Nephron progenitor cell (in vitro differentiated cells): ENCODE measurements around the gene MACROD2.

Experiments used
- DNase-seq: peaks from one replicate; pipeline ENCODE4 v3.0.0; 2021
- H3K27ac Mint-ChIP-seq: 2 replicates; pipeline ENCODE4 v1.8.0; 2021; ENCODE audit warnings: mild to moderate bottlenecking, moderate library complexity, mixed read lengths
- H3K27me3 Mint-ChIP-seq: 2 replicates; pipeline ENCODE4 v1.8.0; 2021; ENCODE audit warnings: mild to moderate bottlenecking, low read depth, mixed read lengths; ENCODE audit not compliant: poor library complexity
- H3K36me3 Mint-ChIP-seq: 2 replicates; pipeline ENCODE4 v1.8.0; 2021; ENCODE audit warnings: low read depth, mixed read lengths
- H3K4me1 Mint-ChIP-seq: 2 replicates; pipeline ENCODE4 v1.8.0; 2021; ENCODE audit warnings: mixed read lengths
- H3K4me3 Mint-ChIP-seq: 2 replicates; pipeline ENCODE4 v1.8.0; 2021; ENCODE audit warnings: mild to moderate bottlenecking, moderate library complexity, mixed read lengths
- H3K9me3 Mint-ChIP-seq: 2 replicates; pipeline ENCODE4 v1.8.0; 2021; ENCODE audit warnings: mild to moderate bottlenecking, moderate library complexity, mixed read lengths
- CTCF ChIP-seq: fragments of 200-600 bp; sonication (generic); IDR thresholded peaks from 2 replicates; pipeline ENCODE4 v1.5.0; 2021; ENCODE audit warnings: antibody characterized with exemption

MACROD2 gene

GRCh38 chr20:14127514-14128223, 132.4 kb downstream of the MACROD2 start:
- Mint-ChIP-seq H3K27me3 (no peaks in the 10 kb centered on the region), H3K27ac (no peak overlapping the region), H3K4me1 (peaks cover 5% of the 10 kb centered on the region), H3K36me3 (no peaks in the 10 kb centered on the region), H3K9me3 (peaks cover 6% of the 10 kb centered on the region), H3K4me3 (no peak overlapping the region)
- no peak for DNase-seq
- no peak for TF ChIP-seq CTCF

GRCh38 chr20:14134004-14134403, 138.7 kb downstream of the MACROD2 start:
- Mint-ChIP-seq H3K9me3 (peaks cover 10% of the 10 kb centered on the region), H3K4me3 (no peak overlapping the region), H3K27ac (no peak overlapping the region), H3K36me3 (no peaks in the 10 kb centered on the region), H3K27me3 (no peaks in the 10 kb centered on the region), H3K4me1 (no peaks in the 10 kb centered on the region)
- DNase-seq: no peak
- no peak for TF ChIP-seq CTCF

GRCh38 chr20:14142171-14142570, 146.9 kb downstream of the MACROD2 start:
- H3K36me3 Mint-ChIP-seq: no peaks in the 10 kb centered on the region
- peaks cover 9% of the 10 kb centered on the region for H3K4me1 Mint-ChIP-seq
- no peaks in the 10 kb centered on the region for H3K27me3 Mint-ChIP-seq
- H3K4me3 Mint-ChIP-seq: no peak overlapping the region
- peak; percentile 67 for TF ChIP-seq CTCF
- H3K9me3 Mint-ChIP-seq: peaks cover 3% of the 10 kb centered on the region
- DNase-seq: peak; percentile 59
- H3K27ac Mint-ChIP-seq: no peak overlapping the region

GRCh38 chr20:14142964-14143627, 147.8 kb downstream of the MACROD2 start:
- H3K36me3 Mint-ChIP-seq: no peaks in the 10 kb centered on the region
- peaks cover 9% of the 10 kb centered on the region for H3K4me1 Mint-ChIP-seq
- H3K27me3 Mint-ChIP-seq: no peaks in the 10 kb centered on the region
- H3K27ac Mint-ChIP-seq: no peak overlapping the region
- H3K9me3 Mint-ChIP-seq: peaks cover 3% of the 10 kb centered on the region
- no peak for DNase-seq
- H3K4me3 Mint-ChIP-seq: no peak overlapping the region
- no peak for TF ChIP-seq CTCF

GRCh38 chr20:14148042-14148441, 152.7 kb downstream of the MACROD2 start:
- Mint-ChIP-seq H3K36me3 (no peaks in the 10 kb centered on the region), H3K27ac (no peak overlapping the region), H3K4me1 (peaks cover 9% of the 10 kb centered on the region), H3K9me3 (peaks cover 3% of the 10 kb centered on the region), H3K27me3 (peaks cover 4% of the 10 kb centered on the region), H3K4me3 (no peak overlapping the region)
- no peak for DNase-seq
- TF ChIP-seq CTCF: no peak

GRCh38 chr20:14155361-14155760, 160.0 kb downstream of the MACROD2 start:
- Mint-ChIP-seq H3K4me1 (no peaks in the 10 kb centered on the region), H3K27ac (no peak overlapping the region), H3K9me3 (peaks cover 16% of the 10 kb centered on the region), H3K27me3 (no peaks in the 10 kb centered on the region), H3K4me3 (no peak overlapping the region), H3K36me3 (no peaks in the 10 kb centered on the region)
- DNase-seq: no peak
- no peak for TF ChIP-seq CTCF
